ENCODE data around the gene PSMD1. TPM values are rescaled to one million over a fixed set of nuclear protein-coding genes. Genes with fewer than 3 reads are reported as not detected.
"Not testable (repeated sequence)": the region's sequence is repeated elsewhere in the genome, so short reads cannot be mapped to it uniquely, and the experiment has no call there.

PSMD1 gene
- total RNA-seq, 2 donors from 2014 or later: 64.2 to 66.8 TPM

DNA sequence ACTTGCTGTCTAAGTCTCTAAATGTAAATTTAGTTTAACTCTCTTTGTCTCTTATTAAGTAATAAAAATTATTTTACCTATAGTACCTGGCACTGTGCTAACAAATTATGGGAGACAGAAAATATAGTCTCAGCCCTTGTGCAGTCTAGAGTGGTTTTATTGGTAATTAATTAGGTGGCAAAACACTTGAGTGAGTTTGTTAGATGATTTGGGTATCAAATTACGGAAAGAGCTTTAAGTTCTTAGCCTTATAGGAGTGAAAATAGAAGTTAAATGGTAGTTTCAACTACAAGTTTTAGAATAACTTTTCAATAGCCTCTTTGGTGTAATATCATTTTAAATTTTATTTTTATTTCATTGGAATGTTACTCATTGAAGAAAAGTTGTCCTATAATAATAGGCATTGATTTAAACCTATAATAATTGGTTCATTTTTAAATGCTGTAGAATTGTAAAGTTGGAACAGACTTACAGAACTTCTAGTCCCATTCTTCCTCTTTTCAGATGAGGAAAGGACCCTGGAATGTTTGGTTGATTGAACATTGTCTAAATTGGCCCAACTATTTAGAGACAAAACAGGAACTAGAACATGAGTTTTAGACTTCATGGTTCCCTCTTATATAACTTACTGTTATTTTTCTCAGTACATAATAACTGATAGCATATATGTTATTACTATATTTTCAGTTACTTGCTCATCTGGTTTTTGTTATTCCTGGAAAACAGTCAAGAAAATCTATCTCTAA, 78.4 kb downstream of the PSMD1 start:
- no peak overlapping the region for H3K4me3 Mint-ChIP-seq
- H3K27ac Mint-ChIP-seq: no peak overlapping the region
- no peak for DNase-seq
- ATAC-seq (replicated peaks in 1 of 2): no peak
- peaks cover 0 to 2% of the 10 kb centered on the region in 2 donors for H3K36me3 Mint-ChIP-seq (ENCODE audit: insufficient read depth in 2 of 2)
- H3K9me3 Mint-ChIP-seq: no peaks in the 10 kb centered on the region
- no peaks in the 10 kb centered on the region for H3K27me3 Mint-ChIP-seq (ENCODE audit: low read depth)
- no peaks in the 10 kb centered on the region for H3K4me1 Mint-ChIP-seq (ENCODE audit: low read depth)

DNA sequence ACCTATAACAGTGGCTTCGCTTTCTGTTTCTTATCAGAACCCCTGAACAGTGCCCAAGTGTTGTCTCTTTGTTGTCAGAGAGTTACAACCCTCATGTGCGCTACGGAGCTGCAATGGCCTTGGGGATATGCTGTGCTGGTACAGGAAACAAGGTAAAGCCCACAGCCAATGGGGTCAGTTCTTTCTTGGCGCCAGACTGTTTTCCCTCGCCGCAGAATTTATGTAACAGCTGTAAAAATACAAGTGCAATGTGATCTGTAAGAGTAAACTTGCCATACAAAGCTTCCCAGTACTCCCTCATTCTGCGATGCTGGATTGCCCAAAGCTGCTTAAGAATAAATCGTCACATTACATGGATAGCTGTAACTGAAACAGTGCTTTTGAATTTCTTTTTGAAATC, 82.0 kb downstream of the PSMD1 start:
- H3K4me3 Mint-ChIP-seq: no peak overlapping the region
- no peak for DNase-seq

DNA sequence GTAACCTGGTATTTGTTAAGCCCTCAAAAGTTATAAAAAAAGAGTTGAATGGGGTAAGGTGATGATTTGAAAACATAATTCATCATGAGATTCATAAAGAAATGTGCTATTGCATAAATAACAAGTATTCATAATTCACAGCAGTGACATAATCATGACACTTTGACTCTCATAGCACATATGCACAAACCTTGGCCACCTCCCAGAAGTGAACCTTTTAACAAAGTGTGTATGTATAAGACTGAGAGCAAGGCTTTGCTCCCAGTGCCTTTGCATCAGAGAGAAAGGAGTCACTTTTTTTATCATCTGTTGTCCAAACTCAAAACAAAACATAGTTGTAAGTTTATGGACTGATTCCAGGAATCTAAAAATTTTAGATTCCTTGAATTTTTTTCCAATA, 83.1 kb downstream of the PSMD1 start:
- Mint-ChIP-seq H3K4me1 (ENCODE audit: low read depth) (no peaks in the 10 kb centered on the region), H3K9me3 (no peaks in the 10 kb centered on the region), H3K4me3 (no peak overlapping the region), H3K27ac (no peak overlapping the region), H3K36me3 (ENCODE audit: insufficient read depth in 2 of 2) (peaks cover 0 to 2% of the 10 kb centered on the region in 2 donors), H3K27me3 (ENCODE audit: low read depth) (no peaks in the 10 kb centered on the region)
- no peak for DNase-seq
- no peak for ATAC-seq (replicated peaks in 1 of 2)

More for the DNA sequence above, 82.0 kb downstream of the PSMD1 start:
- Mint-ChIP-seq H3K9me3 (no peaks in the 10 kb centered on the region), H3K4me1 (ENCODE audit: low read depth) (no peaks in the 10 kb centered on the region), H3K27ac (no peak overlapping the region), H3K27me3 (ENCODE audit: low read depth) (no peaks in the 10 kb centered on the region), H3K36me3 (ENCODE audit: insufficient read depth in 2 of 2) (peaks cover 0 to 2% of the 10 kb centered on the region in 2 donors)
- no peak for ATAC-seq (replicated peaks in 1 of 2)

DNA sequence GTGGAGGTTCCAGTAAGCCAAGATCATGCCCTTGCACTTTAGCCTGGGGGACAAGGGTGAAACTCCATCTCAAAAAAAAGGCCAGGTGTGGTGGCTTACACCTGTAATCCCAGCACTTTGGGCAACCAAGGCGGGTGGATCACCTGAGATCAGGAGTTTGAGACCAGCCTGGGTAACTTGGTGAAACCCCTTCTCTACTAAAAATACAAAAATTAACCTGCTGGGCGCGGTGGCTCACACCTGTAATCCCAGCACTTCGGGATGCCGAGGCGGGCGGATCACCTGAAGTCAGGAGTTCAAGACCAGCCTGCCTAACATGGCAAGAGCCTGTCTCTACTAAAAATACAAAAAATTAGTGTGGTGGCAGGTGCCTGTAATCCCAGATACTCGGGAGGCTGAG, 84.1 kb downstream of the PSMD1 start:
- ATAC-seq (replicated peaks in 1 of 2); H3K36me3 Mint-ChIP-seq (ENCODE audit: insufficient read depth in 2 of 2); H3K9me3 Mint-ChIP-seq; H3K4me3 Mint-ChIP-seq; H3K27ac Mint-ChIP-seq; H3K4me1 Mint-ChIP-seq (ENCODE audit: low read depth); DNase-seq; H3K27me3 Mint-ChIP-seq (ENCODE audit: low read depth): not testable (repeated sequence)

DNA sequence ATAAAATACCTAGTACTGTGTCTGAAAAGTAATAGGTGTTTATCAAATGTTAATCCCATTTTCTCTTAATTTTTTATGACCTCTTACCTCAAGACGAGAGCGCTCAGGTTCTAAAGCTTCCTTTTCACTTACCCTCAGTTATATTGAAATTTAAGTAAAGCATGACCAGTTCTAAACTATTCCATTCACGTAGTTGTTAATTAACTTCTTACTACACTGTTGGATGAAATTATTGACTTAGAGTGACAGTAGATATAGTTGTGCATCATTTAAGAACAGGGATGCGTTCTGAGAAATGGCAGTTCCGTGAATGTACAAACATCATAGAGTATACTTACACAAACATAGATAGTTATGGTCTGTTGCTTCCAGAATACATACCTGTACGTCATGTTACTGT, 88.2 kb downstream of the PSMD1 start:
- H3K4me1 Mint-ChIP-seq (ENCODE audit: low read depth): no peaks in the 10 kb centered on the region
- no peaks in the 10 kb centered on the region for H3K9me3 Mint-ChIP-seq
- DNase-seq (no peak), ATAC-seq (replicated peaks in 1 of 2) (no peak)
- H3K4me3 Mint-ChIP-seq: no peak overlapping the region
- H3K27ac Mint-ChIP-seq: peak overlapping the region; percentile 29
- peaks cover 1 to 15% of the 10 kb centered on the region in 2 donors for H3K36me3 Mint-ChIP-seq (ENCODE audit: insufficient read depth in 2 of 2)
- no peaks in the 10 kb centered on the region for H3K27me3 Mint-ChIP-seq (ENCODE audit: low read depth)

DNA sequence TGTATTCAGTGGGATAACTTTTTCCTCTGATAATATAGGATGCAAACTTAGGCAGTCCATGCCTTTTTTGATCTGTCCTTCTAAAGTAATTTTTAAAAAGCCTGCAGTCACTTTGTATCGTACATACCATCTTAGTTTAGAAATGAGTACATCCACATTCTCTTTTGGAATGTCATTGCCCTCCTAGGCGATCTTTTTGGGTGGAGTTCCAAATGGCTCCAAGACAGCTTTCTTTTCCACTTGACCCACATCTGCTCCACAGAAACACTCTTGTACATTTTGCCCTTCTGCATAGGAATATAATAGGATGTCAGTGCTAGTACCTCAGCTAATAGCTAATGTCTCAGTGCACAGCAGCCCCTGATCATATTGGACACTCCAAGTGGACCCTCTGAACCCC, 90.0 kb downstream of the PSMD1 start:
- no peak overlapping the region for H3K4me3 Mint-ChIP-seq
- no peaks in the 10 kb centered on the region for H3K27me3 Mint-ChIP-seq (ENCODE audit: low read depth)
- H3K4me1 Mint-ChIP-seq (ENCODE audit: low read depth): no peaks in the 10 kb centered on the region
- DNase-seq: no peak
- no peak for ATAC-seq (replicated peaks in 1 of 2)
- H3K36me3 Mint-ChIP-seq (ENCODE audit: insufficient read depth in 2 of 2): peaks cover 1 to 17% of the 10 kb centered on the region in 2 donors
- H3K9me3 Mint-ChIP-seq: no peaks in the 10 kb centered on the region
- no peak overlapping the region for H3K27ac Mint-ChIP-seq

DNA sequence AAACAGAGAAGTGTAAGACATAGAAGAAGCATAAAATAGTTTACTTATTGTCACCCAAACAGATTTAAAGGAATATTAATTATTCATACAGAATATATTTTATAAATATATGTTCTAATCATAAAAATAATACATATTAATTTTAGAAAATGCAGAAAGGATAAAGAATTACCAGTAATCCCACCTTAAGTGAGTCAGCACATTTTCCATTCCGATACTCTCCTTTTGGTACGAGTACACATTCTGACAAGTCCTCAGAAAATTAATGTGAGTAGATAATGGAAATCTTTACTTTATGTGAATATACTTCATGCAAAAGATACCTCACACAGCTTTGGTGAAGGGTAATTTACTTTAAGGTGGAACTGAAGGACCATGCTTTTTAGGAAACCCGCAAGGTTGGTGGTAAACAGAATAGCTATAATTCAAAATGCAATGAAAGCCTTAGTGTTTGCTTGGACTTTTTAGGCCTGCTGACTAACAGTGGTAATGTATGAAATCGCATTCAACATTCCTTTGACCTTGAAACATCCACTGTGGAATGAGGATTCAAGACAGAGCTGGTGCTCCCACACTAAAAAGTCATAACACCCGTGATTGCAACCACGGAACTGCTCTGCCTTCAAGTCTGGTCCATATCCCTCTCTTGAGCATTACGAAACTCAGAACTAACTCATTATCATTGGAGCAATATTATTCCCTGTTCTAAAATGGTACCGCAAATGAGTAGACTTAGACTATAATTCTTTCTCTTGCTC, 96.3 kb downstream of the PSMD1 start:
- Mint-ChIP-seq H3K4me3 (no peak overlapping the region), H3K27me3 (ENCODE audit: low read depth) (no peaks in the 10 kb centered on the region), H3K4me1 (ENCODE audit: low read depth) (no peaks in the 10 kb centered on the region), H3K36me3 (ENCODE audit: insufficient read depth in 2 of 2) (peaks cover 0 to 14% of the 10 kb centered on the region in 2 donors), H3K27ac (no peak overlapping the region), H3K9me3 (no peaks in the 10 kb centered on the region)
- ATAC-seq (replicated peaks in 1 of 2) (no peak), DNase-seq (no peak)

DNA sequence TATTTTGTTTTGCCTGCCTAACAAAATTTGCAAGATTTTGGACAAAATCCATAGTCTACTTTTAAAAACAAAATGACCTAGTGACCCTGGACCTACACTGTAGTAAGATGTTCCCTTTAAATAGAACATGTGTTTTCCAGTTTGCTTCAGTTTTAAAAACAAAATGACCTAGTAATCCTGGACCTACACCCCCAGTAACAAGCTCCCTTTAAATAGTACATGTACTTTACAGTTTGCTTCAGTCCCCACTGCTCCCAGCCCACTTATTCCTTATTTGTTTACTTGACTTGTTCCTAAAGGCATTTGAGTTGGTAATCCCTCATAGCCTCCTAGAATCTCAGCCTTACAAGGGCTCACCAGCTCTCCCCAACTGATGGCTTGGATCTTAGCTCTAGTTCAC, 102.6 kb downstream of the PSMD1 start:
- H3K27ac Mint-ChIP-seq: no peak overlapping the region
- H3K36me3 Mint-ChIP-seq (ENCODE audit: insufficient read depth in 2 of 2): peaks cover 1 to 6% of the 10 kb centered on the region in 2 donors
- no peaks in the 10 kb centered on the region for H3K9me3 Mint-ChIP-seq
- peaks cover 15% of the 10 kb centered on the region for H3K4me1 Mint-ChIP-seq (ENCODE audit: low read depth)
- H3K4me3 Mint-ChIP-seq: no peak overlapping the region
- ATAC-seq (replicated peaks in 1 of 2) (no peak), DNase-seq (no peak)
- no peaks in the 10 kb centered on the region for H3K27me3 Mint-ChIP-seq (ENCODE audit: low read depth)

DNA sequence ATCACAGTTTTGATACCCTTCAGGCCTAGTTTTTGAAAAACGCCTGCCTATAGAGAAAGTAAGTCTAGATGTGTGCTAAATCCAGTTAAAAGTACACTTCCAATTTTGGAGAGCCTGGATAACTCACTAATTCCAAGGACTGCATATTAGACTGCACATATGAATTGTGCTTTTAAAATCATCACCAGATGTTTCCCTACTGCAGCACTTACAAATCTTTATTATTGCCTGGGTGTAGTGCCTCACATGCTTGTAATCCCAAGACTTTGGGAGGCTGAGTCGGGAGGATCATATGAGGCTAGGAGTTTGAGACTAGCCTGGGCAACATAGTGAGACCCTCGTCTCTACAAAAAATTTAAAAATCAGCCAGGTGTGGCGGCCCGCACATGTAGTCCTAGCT, 104.0 kb downstream of the PSMD1 start:
- peaks cover 15% of the 10 kb centered on the region for H3K4me1 Mint-ChIP-seq (ENCODE audit: low read depth)
- ATAC-seq (replicated peaks in 1 of 2) (no peak), DNase-seq (no peak)
- peak overlapping the region; percentile 85 for H3K27ac Mint-ChIP-seq
- H3K27me3 Mint-ChIP-seq (ENCODE audit: low read depth): no peaks in the 10 kb centered on the region
- no peaks in the 10 kb centered on the region for H3K9me3 Mint-ChIP-seq
- H3K4me3 Mint-ChIP-seq: no peak overlapping the region
- H3K36me3 Mint-ChIP-seq (ENCODE audit: insufficient read depth in 2 of 2): peaks cover 1 to 6% of the 10 kb centered on the region in 2 donors

DNA sequence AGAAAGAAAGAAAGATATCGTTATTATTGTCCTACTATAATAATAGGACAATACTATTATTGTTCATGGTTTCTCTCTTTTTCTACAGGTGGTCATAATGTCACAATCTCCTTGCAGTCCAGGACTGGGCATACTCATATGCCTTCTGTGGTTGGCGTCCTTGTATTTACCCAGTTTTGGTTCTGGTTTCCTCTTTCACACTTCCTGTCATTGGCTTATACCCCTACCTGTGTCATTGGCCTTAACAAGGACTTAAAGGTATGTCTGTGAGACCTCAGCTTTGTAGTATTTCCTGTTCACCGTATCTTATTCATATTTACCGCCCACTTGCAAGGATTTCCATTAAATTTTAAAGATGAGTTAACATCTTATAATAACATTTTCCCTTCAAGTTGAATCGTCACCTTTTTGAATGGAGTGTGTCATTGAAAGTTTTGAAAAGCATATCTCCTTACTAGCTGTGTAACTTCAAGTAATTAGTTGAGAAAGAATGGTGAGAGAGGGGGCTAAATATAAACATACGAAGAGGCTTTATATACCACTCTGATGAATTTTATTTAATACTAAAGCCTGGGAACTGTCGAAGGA, 104.7 kb downstream of the PSMD1 start:
- no peaks in the 10 kb centered on the region for H3K27me3 Mint-ChIP-seq (ENCODE audit: low read depth)
- DNase-seq: no peak
- H3K4me1 Mint-ChIP-seq (ENCODE audit: low read depth): peaks cover 16% of the 10 kb centered on the region
- peak overlapping the region; percentile 85 for H3K27ac Mint-ChIP-seq
- H3K9me3 Mint-ChIP-seq: no peaks in the 10 kb centered on the region
- H3K36me3 Mint-ChIP-seq (ENCODE audit: insufficient read depth in 2 of 2): peaks cover 1 to 9% of the 10 kb centered on the region in 2 donors
- H3K4me3 Mint-ChIP-seq: peak overlapping the region in 1 of 2 donors; percentile 49
- peak; percentile 76 to 91 for ATAC-seq (replicated peaks in 1 of 2)

DNA sequence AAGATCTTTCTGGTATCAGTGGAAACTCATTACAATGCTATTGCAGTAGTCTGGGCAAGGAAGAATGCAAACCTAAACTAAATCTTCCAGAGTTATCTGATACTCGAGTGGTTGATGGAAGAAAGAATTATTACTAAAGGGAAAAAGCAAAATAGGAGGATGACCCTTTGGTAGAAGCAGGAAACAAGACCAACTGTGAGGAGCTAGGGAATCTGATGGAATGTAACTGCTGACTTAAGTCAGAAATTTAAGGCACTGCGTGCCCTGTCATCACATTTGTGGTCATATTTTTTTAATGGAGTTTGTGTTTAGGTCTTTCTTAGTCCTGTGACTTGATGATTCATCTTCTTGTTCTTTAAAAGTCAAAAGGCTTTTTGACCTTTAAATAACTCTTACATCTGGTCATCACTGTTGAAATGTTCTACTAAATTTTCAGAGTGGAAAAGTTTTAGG, 105.2 kb downstream of the PSMD1 start:
- Mint-ChIP-seq H3K27ac (peak overlapping the region; percentile 85), H3K4me1 (ENCODE audit: low read depth) (peaks cover 22% of the 10 kb centered on the region), H3K27me3 (ENCODE audit: low read depth) (no peaks in the 10 kb centered on the region), H3K9me3 (no peaks in the 10 kb centered on the region), H3K36me3 (ENCODE audit: insufficient read depth in 2 of 2) (peaks cover 5 to 13% of the 10 kb centered on the region in 2 donors), H3K4me3 (peak overlapping the region in 1 of 2 donors; percentile 49)
- no peak for DNase-seq
- ATAC-seq (replicated peaks in 1 of 2): peak in 1 of 2 donors; percentile 32

DNA sequence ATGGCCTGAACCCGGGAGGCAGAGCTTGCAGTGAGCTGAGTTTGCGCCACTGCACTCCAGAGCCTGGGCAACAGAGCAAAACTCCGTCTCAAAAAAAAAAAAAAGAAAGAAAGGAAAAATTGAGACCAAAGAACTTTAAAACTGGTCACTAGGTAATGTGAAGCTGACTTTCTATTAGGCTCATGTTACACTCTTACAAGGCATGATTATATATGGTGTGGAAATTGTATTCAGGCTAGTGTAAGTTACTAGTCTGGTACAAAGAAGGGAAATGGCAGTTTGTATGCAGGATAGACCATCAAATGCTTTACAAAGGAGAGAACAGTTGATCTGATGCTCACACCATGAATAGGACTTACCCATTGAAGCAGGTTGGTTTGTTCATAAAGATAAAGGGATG, 106.3 kb downstream of the PSMD1 start:
- Mint-ChIP-seq H3K4me3 (no peak overlapping the region), H3K27me3 (ENCODE audit: low read depth) (no peaks in the 10 kb centered on the region), H3K4me1 (ENCODE audit: low read depth) (peaks cover 33% of the 10 kb centered on the region), H3K9me3 (no peaks in the 10 kb centered on the region), H3K36me3 (ENCODE audit: insufficient read depth in 2 of 2) (peaks cover 5 to 13% of the 10 kb centered on the region in 2 donors), H3K27ac (peak overlapping the region; percentile 59)
- ATAC-seq (replicated peaks in 1 of 2) (no peak), DNase-seq (no peak)

DNA sequence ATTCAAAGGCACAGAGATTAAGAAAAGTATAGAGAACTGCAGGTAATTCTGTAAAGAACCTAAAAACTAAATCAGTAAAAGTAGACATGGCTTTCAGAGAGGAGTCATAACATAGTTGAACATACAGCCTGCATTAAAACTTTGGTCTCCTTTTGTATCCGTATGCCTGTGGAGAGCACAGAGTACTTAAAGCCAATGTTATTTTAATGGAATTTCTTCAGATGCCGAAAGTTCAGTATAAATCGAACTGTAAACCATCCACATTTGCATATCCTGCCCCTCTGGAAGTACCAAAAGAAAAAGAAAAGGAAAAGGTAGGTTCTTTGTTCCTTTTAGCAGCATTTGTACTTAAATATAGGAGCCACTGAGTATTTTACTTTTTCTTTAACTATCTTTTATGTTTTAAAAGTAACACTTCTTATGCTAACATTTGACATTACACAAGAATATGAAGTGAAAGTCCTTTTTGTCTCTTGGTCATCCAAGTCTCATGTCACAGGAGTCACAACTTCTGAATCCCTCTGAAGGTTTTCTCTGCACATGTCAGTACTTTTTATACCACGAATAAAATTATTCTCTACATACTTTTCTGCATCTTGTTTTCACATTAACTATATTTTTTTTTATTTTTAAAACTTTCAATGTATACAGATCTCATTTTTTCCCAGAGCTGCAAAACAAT, 106.9 kb downstream of the PSMD1 start:
- no peak for ATAC-seq (replicated peaks in 1 of 2)
- peak overlapping the region; percentile 59 for H3K27ac Mint-ChIP-seq
- no peaks in the 10 kb centered on the region for H3K9me3 Mint-ChIP-seq
- no peak for DNase-seq
- peaks cover 38% of the 10 kb centered on the region for H3K4me1 Mint-ChIP-seq (ENCODE audit: low read depth)
- H3K4me3 Mint-ChIP-seq: no peak overlapping the region
- H3K27me3 Mint-ChIP-seq (ENCODE audit: low read depth): no peaks in the 10 kb centered on the region
- H3K36me3 Mint-ChIP-seq (ENCODE audit: insufficient read depth in 2 of 2): peaks cover 7 to 16% of the 10 kb centered on the region in 2 donors

Measured in activated T-cell treated with anti-CD3 and anti-CD28 coated beads, Interleukin-2, amount 50 U/mL, for 72 hours (primary cell).